ENCODE measurements around the gene GEMIN5.

The GEMIN5 gene

GRCh38 chr5:154844809-154845208, 93.2 kb downstream of the GEMIN5 start:
- no peak for DNase-seq

- no peak for DNase-seq
These were observed 95.1 kb downstream of the GEMIN5 start for GRCh38 chr5:154842689-154843530.

DNA sequence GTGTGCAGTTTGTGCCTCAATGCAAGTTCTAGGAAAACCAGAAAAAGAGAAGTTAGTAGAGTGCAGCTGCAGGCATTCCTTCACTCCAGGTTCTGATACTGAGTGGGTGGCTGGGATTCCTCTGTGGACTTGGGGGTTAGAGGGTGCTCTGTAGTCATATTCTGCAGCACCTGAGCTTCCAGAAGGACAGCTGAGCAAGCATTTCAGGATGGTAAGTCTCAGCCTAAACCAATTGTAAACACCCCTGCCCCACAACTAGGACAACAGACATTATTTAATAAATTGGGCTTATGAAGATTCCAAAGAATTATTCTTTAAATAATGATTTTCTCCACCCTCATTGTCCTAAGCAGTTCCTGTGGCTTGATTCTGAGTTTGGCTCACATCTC, 96.7 kb downstream of the GEMIN5 start:
- DNase-seq = no peak

DNA sequence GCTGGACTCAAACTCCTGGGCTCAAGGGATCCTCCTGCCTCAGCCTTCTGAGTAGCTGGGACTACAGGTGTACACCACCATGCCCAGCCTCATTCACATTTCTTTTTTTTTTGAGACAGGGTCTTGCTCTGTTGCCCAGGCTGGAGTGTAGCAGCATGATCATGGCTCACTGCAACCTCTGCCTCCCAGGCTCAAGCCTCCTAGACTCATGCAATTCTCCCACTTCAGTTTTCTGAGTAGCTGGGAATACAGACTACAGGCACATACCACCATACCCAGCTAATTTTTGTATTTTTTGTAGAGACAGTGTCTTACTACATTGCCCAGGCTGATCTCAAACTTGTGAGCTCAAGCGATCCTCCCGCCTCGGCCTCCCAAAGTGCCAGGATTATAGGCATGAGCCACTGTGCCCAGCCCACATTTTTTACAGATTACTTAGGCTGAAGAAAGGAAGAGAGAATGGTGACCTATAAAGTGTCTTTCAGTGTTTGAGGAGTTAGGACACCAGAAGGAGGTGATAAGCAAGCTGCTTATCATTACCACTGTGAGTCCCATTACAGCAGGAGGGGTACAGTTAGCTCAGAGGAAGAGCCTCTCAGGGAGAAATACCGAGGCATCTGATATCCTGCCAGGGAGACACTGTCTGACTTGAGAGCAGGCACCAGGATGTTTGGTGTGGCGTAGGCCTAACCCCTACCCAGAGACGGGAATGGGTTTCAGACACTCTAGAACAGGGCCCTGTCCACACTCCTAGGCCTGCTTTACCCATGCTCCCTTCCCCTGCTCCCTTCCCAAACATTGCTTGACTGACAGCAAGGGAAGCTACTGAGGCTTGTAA, 97.4 kb downstream of the GEMIN5 start:
- DNase-seq = no peak
